Hematopoietic multipotent progenitor cell treated with erythropoietin and hydrocortisone succinate and interleukin-3 and kit ligand, for 6 days (in vitro differentiated cells): ENCODE results near the gene DUOXA2.
A peak's percentile ranks its signal among the peaks of the same experiment; 100 is the strongest.

Experiments
- DNase-seq: peaks from one replicate; pipeline ENCODE4 v3.0.0-alpha.2; 2015

Gene DUOXA2

GRCh38 chr15:45165536-45165935, 51.4 kb downstream of the DUOXA2 start:
- no peak for DNase-seq

GRCh38 chr15:45166834-45167630, 52.9 kb downstream of the DUOXA2 start:
- DNase-seq: peak; percentile 96

- no peak for DNase-seq
These were observed 53.6 kb downstream of the DUOXA2 start for GRCh38 chr15:45167631-45168205.
